GOT3 (cell line): ENCODE data around the gene GSAP.
"Not testable (repeated sequence)": the region's sequence is repeated elsewhere in the genome, so short reads cannot be mapped to it uniquely, and the experiment has no call there.

Experiments used
- DNase-seq: peaks from one replicate; lab custom pipeline; 2025; ENCODE audit warnings: mixed read lengths; lab: John Stamatoyannopoulos, UW

GSAP gene, protein sequence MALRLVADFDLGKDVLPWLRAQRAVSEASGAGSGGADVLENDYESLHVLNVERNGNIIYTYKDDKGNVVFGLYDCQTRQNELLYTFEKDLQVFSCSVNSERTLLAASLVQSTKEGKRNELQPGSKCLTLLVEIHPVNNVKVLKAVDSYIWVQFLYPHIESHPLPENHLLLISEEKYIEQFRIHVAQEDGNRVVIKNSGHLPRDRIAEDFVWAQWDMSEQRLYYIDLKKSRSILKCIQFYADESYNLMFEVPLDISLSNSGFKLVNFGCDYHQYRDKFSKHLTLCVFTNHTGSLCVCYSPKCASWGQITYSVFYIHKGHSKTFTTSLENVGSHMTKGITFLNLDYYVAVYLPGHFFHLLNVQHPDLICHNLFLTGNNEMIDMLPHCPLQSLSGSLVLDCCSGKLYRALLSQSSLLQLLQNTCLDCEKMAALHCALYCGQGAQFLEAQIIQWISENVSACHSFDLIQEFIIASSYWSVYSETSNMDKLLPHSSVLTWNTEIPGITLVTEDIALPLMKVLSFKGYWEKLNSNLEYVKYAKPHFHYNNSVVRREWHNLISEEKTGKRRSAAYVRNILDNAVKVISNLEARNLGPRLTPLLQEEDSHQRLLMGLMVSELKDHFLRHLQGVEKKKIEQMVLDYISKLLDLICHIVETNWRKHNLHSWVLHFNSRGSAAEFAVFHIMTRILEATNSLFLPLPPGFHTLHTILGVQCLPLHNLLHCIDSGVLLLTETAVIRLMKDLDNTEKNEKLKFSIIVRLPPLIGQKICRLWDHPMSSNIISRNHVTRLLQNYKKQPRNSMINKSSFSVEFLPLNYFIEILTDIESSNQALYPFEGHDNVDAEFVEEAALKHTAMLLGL

DNA sequence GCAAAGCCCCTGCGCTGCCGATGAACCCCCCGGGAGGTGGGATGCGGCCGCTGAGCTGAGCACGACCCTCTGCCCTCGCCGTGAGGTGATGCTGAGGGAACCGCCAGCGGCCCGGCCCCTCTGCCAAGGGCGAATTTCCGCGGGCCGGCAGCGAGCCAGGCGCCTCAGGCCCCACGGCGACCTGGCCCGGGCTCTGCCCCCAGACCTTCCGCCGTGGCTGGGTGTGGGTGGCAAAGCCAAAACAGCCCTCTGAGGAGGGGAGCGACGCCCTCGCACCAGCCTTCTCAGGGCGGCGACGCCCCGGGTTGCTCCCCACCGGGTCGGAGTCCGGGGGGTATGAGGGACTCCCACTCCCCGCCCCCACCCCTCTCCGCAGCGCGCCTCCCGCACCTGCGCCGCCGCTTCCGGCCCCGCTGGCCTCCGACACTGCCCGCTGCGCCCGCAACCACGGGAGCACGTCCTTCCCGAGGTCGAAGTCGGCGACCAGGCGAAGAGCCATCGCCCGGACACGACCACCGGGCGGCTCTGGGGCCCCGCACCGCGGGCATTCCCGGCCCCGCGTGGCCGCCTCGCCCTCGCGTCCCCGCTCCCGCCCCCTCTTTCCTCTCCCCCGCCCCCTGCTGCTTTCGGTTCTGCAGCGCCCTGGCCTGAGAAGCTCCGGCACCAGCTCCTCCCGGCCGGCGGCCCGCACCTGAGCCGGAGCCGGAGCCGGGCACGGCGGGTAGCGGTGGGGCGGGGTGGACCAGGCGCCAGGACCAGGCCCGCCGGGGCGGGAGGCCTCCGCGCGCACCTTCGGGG, at the start of gene GSAP:
GSAP (minus strand) TSS at position 527 of the 798 bp plus-strand sequence; CDS start at position 499, 28 bp downstream.
- DNase-seq = no peak

DNA sequence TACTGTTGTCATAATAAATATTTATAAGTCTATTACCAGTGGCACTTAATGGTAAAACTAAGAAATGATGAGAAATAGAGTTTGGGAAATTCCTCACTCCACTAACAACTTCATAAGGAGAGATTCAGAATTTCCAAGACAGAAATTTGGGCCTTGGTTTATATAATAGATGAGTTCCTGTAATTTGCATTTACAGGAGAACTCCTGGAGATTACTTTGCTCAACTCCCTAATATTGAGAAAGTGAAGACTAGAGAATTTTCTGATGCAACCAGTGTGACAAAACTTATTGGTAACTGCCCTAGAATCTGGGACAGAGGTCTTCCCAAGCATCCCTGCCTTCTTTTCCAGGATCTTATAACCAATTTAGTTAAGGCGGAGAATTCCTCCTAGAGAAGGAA, 49.1 kb upstream of the GSAP start:
- no peak for DNase-seq

DNA sequence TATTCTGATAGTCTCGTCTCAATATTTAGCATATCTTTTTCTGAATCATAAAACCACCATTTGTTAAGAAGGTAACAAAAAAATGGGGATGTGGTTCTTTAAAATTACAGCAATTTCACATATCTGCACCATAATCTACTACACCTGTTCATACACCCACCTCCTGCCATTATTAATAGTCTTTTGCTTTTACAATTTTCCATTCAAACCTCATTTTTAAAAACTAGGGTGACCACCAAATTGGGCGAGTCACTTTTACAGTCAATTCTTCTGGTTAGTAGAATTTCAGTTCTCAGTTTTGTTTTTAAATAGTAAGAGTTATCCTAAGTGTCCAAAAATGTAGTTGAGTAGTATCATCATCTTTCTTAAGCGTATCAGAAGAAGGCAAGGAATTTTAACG, 48.4 kb upstream of the GSAP start:
- DNase-seq = no peak

DNA sequence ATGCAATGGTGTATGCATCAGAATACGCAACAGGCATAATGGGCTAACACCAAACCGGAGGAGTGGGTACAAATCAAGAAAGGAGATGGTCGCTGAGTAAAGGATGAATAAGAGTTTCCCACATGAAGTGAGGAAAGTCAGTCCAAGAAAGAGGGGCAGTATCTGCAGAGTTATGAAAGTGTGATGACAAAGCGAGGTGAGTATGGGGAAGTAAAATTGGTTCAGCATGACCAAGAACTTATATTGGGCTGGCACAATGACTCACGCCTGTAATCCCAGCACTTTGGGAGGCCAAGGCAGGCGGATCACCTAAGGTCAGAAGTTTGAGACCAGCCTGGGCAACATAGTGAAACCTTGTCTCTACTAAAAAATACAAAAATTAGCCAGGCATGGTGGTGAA, 47.5 kb upstream of the GSAP start:
- not testable (repeated sequence) for DNase-seq

DNA sequence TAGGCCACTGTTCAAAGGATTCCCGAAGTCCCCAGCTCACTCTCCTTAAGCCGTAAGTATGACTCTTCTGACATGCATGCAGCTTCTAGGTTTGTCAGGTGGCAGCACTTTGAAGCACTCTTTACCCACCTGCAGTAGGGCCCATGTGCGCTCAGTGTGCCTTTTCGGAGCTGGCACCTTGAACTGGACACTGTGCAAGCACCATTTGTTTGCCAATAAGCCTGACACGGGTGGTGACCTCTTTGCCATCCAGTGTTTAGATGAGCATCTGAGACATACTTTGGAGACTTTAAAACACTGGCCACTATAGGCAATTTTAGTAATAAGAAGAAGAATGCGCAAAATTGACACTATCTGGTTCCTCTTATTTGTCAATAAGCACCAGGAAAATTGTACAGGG, 45.7 kb upstream of the GSAP start:
- DNase-seq = no peak

DNA sequence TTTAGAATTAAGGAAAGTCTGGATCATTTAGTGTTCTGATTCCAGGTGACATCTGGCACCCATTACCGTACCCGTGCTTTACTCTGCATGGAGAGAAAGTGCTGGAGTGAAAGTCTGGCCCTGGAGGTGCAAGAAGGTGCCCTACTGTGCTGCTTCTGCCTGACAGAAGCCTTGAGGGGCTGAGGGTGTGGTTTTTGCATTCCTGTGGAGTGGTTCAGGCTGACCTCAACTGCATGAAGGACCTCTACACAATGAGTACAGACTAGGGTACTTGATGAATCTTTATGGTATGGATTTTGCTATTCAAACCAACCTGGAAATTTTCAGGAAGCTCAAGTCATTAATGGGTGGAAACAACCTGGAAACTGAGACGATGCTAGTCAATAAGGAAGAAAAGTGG, 45.1 kb upstream of the GSAP start:
- DNase-seq = no peak

DNA sequence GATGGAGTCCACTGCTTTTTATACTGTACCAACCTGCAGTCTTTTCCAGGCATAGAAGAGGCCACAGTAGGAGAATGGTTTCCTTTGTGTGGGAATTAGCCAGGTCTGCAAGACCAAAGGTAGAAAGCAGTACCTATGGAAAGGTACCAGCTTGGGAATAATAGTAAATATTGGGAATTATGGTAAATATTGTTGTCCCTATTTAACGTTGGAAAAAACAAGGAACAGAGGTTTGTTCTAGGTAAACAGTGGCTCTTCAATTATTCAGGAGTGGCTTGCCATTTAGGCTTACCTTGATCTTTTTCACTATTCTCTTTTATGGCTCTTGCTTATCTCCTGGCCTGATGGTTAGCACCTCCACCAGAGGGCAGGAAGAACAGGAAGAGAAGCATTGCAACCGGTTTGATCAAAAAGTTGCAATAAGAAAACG, 43.9 kb upstream of the GSAP start:
- no peak for DNase-seq

DNA sequence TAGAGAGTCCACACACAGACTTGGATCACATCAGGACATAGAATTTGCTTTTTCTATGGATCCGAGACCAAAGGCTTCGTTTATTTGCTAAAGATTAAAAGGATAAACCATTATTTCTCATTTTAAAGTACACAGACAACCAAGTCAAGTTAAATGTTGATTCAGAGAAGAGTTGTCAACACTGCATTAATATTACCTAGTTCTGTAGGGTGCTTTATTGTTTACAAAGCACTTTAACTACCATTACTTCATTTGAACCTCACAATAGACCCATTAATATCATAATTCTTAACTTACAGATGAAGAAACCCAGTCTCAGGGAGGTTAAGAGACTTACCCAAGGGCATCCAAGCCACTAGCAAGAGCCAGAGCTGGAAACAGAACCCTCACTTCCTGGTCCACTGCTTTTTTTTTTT, 43.2 kb upstream of the GSAP start:
- no peak for DNase-seq

DNA sequence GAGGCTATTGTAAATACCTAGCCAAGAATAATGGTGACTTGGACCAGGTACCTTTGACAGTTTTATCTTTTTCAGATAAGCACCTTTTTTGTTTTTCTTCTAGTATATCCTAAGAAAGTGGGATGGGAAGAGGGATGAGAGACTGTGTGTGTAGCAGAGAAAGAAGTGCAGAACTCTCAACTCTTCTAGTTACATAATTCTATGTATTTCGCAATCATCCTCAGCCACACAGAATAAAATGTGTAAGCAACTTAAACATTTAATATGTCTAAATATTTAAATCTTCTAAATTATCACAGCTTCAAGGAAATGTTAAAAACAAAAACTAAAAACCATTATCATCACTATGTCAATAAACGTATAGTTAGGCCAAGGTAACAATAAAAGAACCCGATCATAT, 42.6 kb upstream of the GSAP start:
- no peak for DNase-seq

DNA sequence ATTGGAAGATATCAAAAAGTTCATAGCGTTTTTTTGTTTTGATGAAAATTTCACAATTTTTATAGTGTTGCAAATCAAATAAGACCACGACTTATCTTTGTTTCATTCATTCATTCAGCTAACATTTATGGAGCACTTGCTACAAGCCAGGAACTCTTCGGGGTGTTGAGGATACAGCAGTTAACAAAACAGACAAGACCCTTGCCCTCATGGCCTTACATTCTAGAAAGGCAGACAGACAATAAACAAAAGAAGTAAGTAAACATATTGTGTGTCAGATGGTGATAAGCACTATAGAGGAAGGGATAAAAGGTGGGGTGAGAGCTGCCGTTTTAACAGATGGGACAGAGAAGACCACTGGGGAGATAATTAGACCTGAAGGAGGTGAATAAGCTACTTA, 41.6 kb upstream of the GSAP start:
- no peak for DNase-seq

DNA sequence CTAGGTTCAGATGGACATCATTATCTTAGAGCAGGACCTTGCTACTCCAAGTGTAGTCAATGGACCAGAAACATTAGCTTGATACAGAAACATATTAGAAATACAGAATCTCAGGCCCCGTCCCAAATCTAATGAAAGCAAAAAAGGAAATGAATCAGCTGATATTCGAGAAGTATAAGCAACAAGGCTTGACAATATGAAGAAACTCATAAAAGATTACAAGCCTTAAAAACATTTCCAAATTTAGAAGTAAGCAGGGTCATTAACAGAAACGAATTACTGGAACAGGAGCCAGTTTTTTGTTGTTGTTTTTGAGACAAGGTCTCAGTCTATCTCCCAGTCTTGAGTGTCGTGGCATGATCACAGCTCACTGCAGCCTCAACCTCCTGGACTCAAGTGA, 40.5 kb upstream of the GSAP start:
- DNase-seq = no peak

DNA sequence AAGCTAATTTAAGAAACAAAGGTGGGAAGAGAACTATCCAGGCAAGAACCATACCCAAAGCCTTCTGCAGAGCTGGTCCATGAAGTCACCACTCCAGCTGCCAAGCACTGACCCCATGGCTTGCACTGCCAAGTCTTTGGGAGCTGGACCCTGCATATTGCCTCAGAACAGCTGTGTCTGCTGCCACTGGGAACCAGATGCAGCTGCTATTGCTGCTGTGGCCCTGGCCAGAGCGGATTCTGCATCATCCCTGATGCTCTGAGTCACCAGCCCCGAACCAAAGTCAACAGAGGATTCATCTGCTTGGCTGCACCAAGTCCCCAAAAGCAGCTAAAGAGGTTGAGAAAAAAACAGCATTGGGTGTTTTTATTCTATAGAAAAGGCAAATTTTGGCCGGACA, 39.2 kb upstream of the GSAP start:
- peak; percentile 20 for DNase-seq

DNA sequence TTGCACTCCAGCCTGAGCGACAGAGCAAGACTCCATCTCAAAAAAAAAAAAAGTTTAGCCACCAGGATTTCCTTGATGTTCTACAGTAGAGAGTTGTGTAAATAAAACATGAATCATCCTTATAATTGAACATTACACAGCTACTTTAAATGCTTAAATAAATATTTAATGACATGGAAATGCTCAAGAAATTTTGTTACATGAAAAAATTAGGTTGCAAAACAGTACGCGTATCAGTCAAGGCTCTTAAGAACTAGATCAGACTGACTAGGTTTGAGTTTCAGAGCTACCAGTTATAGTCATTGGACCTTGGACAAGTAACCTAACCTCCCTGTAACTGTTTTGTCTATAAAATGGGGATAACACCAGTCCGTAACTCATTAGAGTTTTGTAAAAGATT, 38.7 kb upstream of the GSAP start:
- DNase-seq = no peak

DNA sequence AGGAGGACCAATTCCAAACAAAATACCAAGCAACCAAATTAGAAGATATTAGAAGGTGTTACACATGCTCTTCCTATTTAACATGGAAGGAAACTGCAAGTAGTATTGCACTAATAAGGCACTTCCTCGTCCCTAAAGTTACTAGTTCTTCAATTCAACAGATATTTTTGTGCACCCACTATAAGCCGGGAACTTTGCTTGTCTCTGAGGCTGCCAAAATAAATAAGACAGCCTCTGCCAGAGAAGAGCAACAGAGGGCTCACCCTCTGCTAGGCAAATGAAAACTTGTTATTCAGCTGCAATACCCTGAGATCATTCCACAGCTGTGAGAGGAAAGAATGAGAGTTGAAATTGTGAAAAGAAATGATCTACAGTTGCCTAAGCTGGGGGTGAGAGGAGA, 37.4 kb upstream of the GSAP start:
- DNase-seq = no peak

DNA sequence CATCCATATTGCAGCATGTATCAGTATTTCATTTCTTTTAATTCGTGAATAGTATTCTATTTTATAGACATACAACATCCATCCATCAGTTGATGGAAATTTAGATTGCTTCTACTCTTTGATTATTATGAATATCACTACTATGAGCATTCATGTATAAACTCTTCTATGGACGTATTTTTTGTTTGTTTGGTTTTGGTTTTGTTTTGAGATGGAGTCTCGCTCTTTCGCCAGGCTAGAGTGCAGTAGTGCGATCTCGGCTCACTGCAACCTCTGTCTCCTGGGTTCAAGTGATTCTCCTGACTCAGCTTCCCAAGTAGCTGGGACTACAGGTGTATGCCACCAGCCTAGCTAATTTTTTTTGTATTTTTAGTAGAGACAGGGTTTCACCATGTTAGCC, 35.8 kb upstream of the GSAP start:
- DNase-seq = not testable (repeated sequence)

DNA sequence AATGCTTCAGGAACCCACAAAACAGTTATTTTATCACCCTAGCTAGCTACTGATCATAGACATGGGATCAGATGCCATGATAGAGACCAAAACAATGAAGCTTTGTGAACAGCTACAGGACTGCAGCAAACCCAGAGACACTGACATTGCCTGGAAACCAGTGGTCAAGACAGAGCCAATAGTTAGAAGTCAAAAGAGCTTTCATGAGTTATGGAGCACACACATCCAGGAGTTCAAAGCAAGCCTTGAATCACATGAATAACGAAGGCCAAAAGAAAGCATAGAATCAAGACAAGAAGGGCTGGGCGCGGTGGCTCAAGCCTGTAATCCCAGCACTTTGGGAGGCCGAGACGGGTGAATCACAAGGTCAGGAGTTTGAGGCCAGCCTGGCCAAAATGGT, 34.5 kb upstream of the GSAP start:
- no peak for DNase-seq

DNA sequence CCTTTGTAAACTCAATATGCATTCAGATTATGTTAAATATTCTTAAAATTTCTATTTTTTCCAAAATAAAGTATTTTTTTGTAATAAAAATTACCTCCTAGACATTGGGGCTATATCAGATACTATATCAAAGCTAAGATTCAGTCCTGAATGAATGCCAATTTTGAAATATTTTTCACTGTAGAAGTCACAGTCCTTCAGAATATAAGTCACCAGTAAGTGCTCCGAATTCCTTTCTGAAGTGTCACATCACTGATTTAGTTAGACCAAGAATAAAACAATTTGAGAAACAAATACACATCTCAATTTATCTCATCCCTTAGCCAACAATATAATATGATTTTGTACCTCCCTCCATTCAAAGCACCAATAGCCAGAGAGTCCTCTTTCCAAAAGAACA, 33.9 kb upstream of the GSAP start:
- DNase-seq = no peak

DNA sequence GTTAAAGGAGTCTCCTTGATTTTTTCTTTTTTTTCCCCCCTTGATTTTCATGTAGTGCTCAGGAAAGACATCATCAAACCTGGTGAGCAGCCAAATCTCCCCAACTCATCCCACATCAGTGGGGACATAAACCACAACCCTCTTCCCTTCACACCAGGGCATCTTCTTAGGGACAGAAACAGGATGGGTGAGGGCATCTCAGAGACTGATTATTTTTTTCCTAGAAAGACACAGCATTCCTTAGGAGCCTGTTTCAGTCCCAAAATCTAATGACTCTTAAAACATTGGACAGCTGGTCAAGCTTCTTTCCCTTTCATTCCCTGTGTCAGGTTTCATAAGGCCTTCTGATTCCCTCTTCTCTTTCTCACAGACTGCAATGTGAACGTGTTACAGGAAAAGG, 31.5 kb upstream of the GSAP start:
- no peak for DNase-seq

DNA sequence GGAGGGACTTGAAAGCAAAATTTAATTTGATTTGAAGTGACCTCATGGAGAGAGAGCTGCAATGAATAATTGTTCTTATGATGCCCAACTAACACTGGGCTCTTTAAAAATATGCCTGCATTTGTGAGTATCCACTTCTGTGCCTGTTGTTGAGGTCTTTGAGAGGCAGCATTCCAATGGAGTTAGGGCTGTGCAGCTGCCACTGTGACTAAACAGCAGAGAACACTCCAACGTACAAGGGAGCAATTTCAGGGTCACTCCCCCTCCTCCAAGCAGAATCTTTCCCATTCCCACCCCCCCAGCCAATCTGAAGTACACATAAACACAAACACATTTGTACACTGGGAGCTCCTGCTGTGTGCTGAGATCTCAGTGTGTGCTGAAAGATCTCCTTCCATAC, 28.0 kb upstream of the GSAP start:
- no peak for DNase-seq

DNA sequence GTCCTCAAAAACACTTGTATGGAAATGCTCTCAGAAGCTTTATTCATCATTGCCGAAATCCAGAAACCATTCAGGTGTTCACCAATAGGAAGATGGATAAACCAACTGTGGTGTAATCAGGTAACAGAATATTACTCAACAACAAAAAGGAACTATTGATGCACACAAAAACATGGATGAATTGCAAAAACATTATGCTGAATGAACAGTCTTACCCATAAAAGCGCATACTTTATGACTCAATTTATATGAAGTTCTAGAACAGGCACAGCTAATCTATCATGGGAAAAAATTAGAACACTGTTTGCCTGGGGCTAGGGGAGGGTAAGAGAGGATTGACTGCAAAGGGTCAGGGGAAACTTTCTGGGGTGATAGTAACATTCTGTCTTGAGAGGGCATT, 26.9 kb upstream of the GSAP start:
- no peak for DNase-seq

DNA sequence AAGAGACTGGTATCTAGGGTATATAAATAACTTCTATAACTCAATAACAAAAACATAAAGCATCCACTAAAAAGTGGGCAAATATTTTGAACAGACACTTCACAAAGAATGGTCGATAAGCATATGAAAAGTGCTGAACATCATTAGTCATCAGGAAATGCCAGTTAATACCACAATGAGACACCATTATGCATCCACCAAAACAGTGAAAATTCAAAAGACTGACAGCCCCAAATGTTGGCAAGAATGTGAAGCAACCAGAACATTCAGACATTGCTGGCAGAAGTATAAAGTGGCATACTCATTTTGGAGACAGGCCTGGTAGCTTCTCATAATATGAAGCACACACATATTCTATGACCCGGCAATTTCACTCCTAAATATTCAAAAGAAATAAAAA, 26.5 kb upstream of the GSAP start:
- no peak for DNase-seq

DNA sequence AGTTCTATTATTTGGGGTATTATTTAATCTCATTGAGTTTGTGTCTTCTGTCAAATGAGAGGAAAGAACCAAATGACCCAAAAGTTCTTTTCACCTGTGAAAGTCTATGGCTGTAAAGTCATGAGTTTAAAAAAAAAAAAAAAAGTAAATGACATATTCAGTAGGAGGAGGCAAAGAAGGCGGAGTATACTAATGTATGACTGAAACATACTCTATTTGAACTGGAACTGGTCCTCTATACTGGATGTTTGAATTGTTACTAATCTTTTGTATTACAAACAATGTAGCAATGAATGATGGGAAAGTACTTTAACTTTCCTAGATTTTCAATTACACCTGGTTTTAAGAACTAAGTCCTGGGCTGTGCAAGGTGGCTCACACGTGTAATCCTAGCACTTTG, 24.9 kb upstream of the GSAP start:
- DNase-seq = no peak

DNA sequence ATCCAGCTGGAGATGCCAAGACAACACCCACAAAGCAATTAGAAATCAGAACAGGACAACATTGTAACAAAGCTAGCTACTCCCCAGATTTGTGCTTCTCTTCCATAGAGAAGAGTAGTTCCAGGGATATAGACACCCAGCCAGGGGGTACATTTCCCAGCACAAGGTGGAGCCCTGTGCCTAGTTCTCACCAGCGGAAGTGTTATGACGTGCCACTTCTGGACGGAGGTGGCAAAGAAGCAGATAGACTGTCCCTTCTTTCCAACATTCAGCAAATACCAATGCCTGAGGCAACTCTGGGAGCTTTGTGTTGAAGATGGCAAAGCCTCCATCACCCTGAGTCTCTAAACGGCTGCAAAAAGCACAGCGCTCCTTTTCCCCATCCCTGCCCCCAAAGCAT, 23.4 kb upstream of the GSAP start:
- DNase-seq = no peak
